Subcutaneous adipose tissue (tissue), 4 donors: ENCODE measurements around the gene SYNGR3. TPM values are rescaled to one million over a fixed set of nuclear protein-coding genes. Genes with fewer than 3 reads are reported as not detected.

ENCODE experiments used
- total RNA-seq, 4 donors: library from RNA; depleted of rRNA; stranded (reverse); fragments of >200 nt; gene quantifications; one replicate each; pipeline ENCODE4 v1.1.0, GENCODE V29; 2016
- TF ChIP-seq, protein P1 (sequence below): fragments of 450-650 bp; IDR thresholded peaks from one replicate; pipeline ENCODE4 v1.5.1; 2016; ENCODE audit warnings: low read depth, mild to moderate bottlenecking, control low read depth, antibody characterized with exemption, moderate library complexity

The SYNGR3 gene
- total RNA-seq, result not detected

DNA sequence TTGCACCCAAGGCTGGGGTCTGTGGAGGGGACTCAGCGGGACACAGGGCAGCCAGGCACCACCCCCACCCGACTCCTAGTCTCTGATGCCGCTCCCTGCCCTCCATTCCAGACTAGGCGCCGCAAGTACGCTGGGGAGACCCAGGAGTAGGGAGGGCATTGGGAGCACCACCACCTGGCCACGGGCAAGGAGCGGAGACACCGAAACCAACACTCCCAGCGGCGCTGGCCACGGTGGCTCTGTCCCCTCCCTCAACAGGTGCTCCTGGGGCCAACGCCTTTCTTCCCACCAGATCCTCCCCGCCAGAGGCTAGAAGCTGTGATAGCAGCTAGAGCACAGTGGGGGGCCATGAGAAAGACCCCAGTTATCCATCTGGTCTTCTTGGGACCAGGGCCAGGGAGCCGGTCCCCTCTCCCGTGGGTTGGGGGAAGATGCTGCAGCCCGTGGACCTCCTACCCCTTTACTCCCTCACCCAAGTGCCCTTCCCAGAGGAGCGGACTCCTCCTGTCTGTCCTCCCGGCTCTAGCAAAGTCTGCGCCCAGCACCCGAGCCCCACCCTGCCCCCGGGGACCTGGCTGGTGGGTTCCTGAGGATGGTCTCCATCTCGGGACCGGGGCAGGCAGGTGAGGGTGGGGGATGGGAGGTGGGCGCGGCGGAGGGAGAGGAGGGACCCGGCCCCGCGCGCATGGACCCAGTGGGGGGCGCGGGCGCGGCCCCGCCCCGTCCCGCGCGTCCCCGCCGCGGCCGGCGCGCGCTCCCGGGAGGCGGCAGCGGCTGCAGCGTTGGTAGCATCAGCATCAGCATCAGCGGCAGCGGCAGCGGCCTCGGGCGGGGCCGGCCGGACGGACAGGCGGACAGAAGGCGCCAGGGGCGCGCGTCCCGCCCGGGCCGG is at the start of gene SYNGR3:
Gene SYNGR3, plus strand, starts transcription at position 762 of the 892 bp plus-strand sequence. CDS start 133 bp downstream, outside the sequence.
- TF ChIP-seq, protein P1, sequence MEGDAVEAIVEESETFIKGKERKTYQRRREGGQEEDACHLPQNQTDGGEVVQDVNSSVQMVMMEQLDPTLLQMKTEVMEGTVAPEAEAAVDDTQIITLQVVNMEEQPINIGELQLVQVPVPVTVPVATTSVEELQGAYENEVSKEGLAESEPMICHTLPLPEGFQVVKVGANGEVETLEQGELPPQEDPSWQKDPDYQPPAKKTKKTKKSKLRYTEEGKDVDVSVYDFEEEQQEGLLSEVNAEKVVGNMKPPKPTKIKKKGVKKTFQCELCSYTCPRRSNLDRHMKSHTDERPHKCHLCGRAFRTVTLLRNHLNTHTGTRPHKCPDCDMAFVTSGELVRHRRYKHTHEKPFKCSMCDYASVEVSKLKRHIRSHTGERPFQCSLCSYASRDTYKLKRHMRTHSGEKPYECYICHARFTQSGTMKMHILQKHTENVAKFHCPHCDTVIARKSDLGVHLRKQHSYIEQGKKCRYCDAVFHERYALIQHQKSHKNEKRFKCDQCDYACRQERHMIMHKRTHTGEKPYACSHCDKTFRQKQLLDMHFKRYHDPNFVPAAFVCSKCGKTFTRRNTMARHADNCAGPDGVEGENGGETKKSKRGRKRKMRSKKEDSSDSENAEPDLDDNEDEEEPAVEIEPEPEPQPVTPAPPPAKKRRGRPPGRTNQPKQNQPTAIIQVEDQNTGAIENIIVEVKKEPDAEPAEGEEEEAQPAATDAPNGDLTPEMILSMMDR, result no peak

DNA sequence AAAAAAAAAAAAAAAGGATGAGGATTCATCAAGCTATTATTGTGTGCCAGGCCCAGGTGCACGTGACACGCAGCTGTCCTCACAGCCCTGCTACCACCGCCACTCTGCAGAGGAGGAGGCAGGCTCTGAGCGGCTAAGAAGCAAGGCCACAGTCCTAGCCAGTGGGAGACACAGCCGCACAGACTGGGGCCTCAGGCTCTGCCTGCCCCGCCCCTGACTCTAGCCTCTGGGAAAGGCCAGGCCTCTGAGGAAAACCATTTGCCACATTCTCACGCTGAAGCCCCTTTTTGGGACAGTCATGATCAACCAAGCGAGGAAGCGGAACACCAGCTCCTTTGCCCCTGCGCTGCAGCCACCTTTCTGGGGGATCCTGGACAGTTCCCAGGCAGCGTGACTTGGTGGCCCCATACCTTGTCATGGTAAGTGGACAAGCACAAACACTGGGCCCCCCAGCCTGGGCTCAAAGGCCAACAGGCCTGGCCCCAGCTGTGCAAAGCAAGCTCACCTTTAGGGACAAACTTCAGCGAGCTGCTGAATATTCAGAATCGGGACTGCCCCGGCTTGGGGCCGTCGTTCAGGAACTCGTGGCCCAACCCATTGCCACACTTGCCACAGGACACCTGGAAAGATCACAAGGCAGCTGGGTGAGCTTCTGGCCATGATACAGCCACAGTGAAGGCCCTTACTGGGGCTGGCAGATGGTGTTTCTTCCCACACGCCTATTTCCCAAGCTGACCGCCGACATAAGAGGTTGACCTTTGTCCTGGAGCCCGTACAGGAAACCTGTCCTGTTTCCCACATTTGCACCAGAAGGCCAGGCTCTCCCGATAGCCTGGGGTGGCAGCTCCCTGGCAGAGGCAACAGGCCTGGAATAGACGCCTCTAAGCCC is 49.3 kb upstream of the SYNGR3 start:
- TF ChIP-seq, protein P1, result no peak

GRCh38 chr16:1941162-1942046 is 48.4 kb upstream of the SYNGR3 start:
- TF ChIP-seq, protein P1, result no peak

DNA sequence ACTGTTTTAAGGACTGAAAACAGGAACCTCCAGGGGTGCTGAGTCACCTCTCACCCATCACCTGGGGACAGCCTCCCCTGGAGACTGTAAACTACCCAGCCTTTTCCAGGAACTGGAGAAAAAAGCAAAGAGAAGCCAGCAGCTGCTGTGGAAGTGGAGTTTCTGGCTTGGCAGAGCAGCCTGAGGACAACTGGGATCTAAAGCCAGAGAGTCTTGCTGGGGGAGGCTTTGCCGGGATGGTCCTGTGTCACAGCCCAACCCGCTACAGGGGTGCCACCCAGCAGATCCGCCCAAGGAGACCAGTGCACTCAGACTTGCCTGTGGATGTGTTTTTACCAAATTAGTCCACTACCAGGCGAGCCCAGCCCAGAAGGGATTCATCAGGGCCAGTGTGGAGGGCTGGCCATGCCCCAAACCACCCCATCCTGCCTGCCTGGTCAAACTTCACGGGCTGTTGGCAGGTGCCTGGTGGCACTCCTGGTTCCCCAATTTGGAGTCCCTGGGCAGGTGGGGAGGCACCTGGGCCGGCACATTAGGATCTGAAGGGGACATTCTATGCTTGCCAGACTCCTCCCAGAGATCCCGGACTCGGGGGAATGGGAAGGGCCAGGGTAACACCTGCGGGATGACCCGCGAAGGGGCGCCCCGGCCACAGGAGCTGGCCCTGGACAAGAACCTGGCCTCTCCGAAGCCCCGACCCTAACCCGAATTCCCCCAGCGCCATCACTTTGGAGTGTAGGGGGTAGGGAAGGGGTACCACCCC is 47.5 kb upstream of the SYNGR3 start:
- TF ChIP-seq, protein P1, result no peak

- TF ChIP-seq, protein P1, result no peak
Observed at GRCh38 chr16:1942810-1943726, 46.7 kb upstream of the SYNGR3 start, which contains the start of gene MSRB1. MSRB1 (minus strand) TSS chr16:1943199; CDS start chr16:1943156, 43 bp downstream.
